ENCODE data around the gene IL7R. TPM values are rescaled to one million over a fixed set of nuclear protein-coding genes. Genes with fewer than 3 reads are reported as not detected.

The IL7R gene
- total RNA-seq, 1 experiment from 2014 or later = 0.98 TPM

- Histone ChIP-seq H4K20me1 (ENCODE audit: insufficient read depth) (no peaks in the 10 kb centered on the region), H3K4me2 (ENCODE audit: low read length) (no peak overlapping the region), H3K9ac (ENCODE audit: low read length) (no peak overlapping the region), H3K4me1 (ENCODE audit: control insufficient read depth in 1 of 2, insufficient read depth in 2 of 2, low read length in 2 of 2) (peaks cover 0 to 10% of the 10 kb centered on the region in 2 experiments; a peak in 2 of 4 replicates), H3K9me2 (ENCODE audit: insufficient read depth) (no peaks in the 10 kb centered on the region), H2AFZ (ENCODE audit: low read depth, low read length, poor library complexity, severe bottlenecking) (no peak overlapping the region), H3K79me2 (ENCODE audit: insufficient read depth, low read length) (no peaks in the 10 kb centered on the region), H3K4me3 (replicated peaks in 1 of 2; ENCODE audit: low read depth in 1 of 2, low read length in 2 of 2) (no peak overlapping the region), H3K9me3 (ENCODE audit: control insufficient read depth in 1 of 2, insufficient read depth in 1 of 2, low read depth in 1 of 2, low read length in 2 of 2) (no peaks in the 10 kb centered on the region), H3K27me3 (ENCODE audit: insufficient read depth, low read length) (no peaks in the 10 kb centered on the region), H3K27ac (ENCODE audit: low read depth, low read length) (no peak overlapping the region), H3K36me3 (ENCODE audit: control insufficient read depth in 1 of 2, insufficient read depth in 2 of 2, low read length in 2 of 2) (no peaks in the 10 kb centered on the region)
- ChIA-PET POLR2A (no interaction called here), CTCF (no interaction called here), RAD21 (ENCODE audit: low non-redundant PET in 1 of 2, low total read pairs in 2 of 2, uncharacterized antibody in 2 of 2, unreplicated experiment in 2 of 2) (no interaction called here)
- BruUV-seq (replicated peaks) = no TSS peak
- TF ChIP-seq FOSL1 (IDR thresholded peaks at IDR 0.05; ENCODE audit: low read depth) (no peak), ATF3 (IDR thresholded peaks at IDR 0.05) (no peak), CBX3 (IDR thresholded peaks at IDR 0.05; ENCODE audit: low read depth) (no peak), EZH2phosphoT487 (IDR thresholded peaks at IDR 0.05; ENCODE audit: borderline replicate concordance) (no peak), MAX (IDR thresholded peaks at IDR 0.05) (no peak), EGR1 (IDR thresholded peaks at IDR 0.05; ENCODE audit: low read depth) (no peak), REST (IDR thresholded peaks at IDR 0.05; ENCODE audit: low read depth) (no peak), YY1 (IDR thresholded peaks at IDR 0.05; ENCODE audit: extremely low read depth, insufficient replicate concordance, low read depth, low read length) (no peak), SIN3A (IDR thresholded peaks at IDR 0.05; ENCODE audit: low read depth) (no peak), TCF7L2 (IDR thresholded peaks at IDR 0.05; ENCODE audit: borderline replicate concordance, extremely low read depth, insufficient read depth, insufficient read length) (no peak), RAD21 (IDR thresholded peaks at IDR 0.05; ENCODE audit: low read depth) (no peak), SP1 (IDR thresholded peaks at IDR 0.05; ENCODE audit: low read depth) (no peak), POLR2A (IDR thresholded peaks at IDR 0.05; ENCODE audit: borderline replicate concordance, extremely low read depth, insufficient read depth, insufficient read length) (no peak), CEBPB (IDR thresholded peaks at IDR 0.05; ENCODE audit: low read depth) (no peak), ZNF274 (IDR thresholded peaks at IDR 0.05; ENCODE audit: low read depth, low read length) (no peak), SRF (IDR thresholded peaks at IDR 0.05; ENCODE audit: low read depth) (no peak), JUND (IDR thresholded peaks at IDR 0.05) (no peak)
- DNase-seq (ENCODE audit: low read depth, low spot score) = no peak
- intact Hi-C loops (cut with micrococcal nuclease) = no loop called here
- no peak for ATAC-seq
Measured at GRCh38 chr5:35881758-35882157, 25.1 kb downstream of the IL7R start.

Data from HCT116 (cell line).